OCI-LY3 (cell line): Measurements from ENCODE around the gene PLBD2.

Experiments
- EZH2phosphoT487 ChIP-seq: fragments of 200-600 bp; shearing (Covaris generic); IDR thresholded peaks from 2 replicates; pipeline ENCODE4 v1.6.1; 2018; ENCODE audit warnings: antibody characterized with exemption, mixed run types, low read depth
- TF ChIP-seq, protein P1 (sequence below): fragments of 200-600, 300-600 bp; sonication (generic); IDR thresholded peaks from 2 replicates; pipeline ENCODE4 v1.5.1; 2014; ENCODE audit warnings: antibody characterized with exemption, low read length, low read depth

DNA sequence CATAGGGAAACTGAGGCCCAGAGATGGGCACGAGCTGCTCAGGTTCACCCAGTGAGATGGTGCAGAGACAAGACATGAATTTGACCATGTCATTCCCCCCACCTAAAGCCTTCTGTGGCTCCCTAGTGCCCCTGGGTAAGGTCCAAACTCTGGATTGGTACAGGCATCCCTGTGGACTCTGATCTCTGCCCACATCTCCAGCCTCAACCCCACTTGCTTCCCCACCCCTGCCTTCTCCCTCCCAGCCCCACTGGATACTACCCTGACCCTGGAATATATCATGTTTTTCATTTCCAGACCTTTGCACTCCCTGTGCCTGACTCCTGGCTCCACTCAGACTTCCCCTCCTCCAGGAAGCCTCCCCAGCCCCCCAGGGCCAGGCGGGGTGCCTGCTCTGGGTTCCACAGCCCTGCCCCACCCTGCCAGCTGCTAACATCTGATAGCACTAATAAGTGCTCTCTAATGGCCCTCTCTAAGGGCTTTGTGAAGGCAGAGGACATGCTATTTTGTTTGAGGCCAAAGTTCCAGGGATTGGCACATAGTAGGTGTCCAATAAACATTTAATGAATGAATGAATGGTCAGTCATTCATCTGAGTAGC is 62.7 kb downstream of the PLBD2 start:
- TF ChIP-seq, protein P1, sequence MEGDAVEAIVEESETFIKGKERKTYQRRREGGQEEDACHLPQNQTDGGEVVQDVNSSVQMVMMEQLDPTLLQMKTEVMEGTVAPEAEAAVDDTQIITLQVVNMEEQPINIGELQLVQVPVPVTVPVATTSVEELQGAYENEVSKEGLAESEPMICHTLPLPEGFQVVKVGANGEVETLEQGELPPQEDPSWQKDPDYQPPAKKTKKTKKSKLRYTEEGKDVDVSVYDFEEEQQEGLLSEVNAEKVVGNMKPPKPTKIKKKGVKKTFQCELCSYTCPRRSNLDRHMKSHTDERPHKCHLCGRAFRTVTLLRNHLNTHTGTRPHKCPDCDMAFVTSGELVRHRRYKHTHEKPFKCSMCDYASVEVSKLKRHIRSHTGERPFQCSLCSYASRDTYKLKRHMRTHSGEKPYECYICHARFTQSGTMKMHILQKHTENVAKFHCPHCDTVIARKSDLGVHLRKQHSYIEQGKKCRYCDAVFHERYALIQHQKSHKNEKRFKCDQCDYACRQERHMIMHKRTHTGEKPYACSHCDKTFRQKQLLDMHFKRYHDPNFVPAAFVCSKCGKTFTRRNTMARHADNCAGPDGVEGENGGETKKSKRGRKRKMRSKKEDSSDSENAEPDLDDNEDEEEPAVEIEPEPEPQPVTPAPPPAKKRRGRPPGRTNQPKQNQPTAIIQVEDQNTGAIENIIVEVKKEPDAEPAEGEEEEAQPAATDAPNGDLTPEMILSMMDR = no peak
- TF ChIP-seq EZH2phosphoT487 = no peak
